NCI-H345 treated with DMSO at 0.1 percent for 48 hours (cell line): ENCODE measurements around the gene CACNG4.

Experiments used
- DNase-seq: peaks from one replicate; lab custom pipeline; 2025; ENCODE audit not compliant: unreplicated experiment; lab: John Stamatoyannopoulos, UW

CACNG4 gene

GRCh38 chr17:67055811-67056745 is 91.6 kb downstream of the CACNG4 start:
- no peak for DNase-seq

- no peak for DNase-seq
These were observed 92.4 kb downstream of the CACNG4 start for GRCh38 chr17:67056746-67057490.

GRCh38 chr17:67058036-67058435 is 93.5 kb downstream of the CACNG4 start:
- DNase-seq = no peak

GRCh38 chr17:67059372-67059771 is 94.9 kb downstream of the CACNG4 start:
- no peak for DNase-seq

DNA sequence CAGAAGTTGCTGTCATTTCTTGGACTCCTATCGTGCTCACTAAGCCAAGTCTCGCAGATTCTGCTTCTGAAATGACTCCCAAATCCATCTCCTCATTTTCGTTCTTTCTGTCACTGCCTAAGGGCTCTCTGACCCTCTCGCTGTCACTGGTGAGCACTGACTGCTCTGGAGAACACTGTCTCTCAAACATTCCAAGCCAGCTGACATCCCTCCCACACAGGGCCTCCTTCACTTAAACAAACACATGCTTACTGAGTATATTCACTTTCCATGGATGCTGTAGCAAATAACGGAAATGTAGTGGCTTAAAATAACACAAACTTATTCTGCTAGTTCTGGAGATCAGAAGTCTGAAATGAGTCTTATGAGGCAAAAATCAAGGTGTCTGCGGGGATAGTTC is 98.6 kb downstream of the CACNG4 start:
- DNase-seq = no peak

DNA sequence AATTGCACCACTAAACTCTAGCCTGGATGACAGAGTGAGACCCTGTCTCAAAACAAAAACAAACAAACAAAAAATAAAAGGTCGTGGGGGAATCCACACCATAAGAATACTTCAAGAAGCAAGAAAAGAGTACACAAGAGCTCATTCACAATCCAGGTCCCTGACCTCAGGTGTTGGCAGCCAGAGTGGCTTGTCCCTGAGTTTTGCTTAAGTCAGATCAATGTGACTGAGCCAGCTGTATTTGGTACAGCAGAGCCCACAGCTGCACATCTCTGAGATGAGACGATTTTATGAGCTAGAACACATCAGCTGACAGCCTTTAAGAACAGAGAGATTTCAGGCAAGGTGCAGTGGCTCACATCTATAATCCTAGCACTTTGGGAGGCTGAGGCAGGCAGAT is 102.2 kb downstream of the CACNG4 start:
- no peak for DNase-seq

DNA sequence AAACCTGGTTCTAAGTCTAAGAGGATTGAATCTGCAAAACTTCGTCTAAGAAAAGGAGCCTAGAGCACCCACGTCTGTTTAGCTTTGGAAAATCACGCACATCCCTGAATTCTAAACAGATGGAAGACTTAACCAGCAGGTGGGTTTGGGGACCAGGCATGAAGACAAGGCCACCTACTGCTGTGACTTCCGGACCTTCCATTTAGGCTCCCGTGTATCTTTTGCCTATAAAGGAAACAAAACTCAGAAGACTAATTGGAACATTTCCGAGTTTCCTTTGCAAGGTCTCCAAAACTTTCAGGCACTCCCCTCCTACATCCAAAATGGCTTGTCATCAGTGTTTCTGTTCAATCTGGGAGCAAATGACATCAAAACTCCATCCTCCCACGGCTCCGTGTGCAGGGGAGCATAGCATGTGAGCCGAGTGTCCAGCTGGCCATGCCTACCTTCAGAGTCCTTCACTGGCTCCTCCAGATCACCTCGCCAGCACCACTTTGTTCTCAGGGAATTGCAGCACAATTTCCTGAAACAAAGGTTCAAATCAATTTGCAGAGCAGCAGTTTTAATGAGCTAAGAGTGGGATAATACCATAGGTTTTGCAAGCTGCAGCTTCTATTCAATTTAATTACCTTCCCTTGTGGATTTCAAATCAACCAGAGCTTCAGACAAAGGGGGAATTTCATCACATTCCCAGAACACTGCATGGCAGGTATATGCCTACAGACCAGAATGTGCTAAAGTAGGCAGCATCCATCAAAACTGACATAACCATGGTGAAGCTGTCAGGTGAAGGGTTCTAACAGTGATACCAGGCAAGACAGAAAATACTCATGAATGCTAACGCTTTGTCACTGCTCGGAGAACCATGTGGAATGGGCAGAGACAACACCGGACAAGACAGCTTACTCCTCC is 103.3 kb downstream of the CACNG4 start:
- DNase-seq = no peak

GRCh38 chr17:67068999-67069398 is 104.5 kb downstream of the CACNG4 start:
- DNase-seq = peak; percentile 55

DNA sequence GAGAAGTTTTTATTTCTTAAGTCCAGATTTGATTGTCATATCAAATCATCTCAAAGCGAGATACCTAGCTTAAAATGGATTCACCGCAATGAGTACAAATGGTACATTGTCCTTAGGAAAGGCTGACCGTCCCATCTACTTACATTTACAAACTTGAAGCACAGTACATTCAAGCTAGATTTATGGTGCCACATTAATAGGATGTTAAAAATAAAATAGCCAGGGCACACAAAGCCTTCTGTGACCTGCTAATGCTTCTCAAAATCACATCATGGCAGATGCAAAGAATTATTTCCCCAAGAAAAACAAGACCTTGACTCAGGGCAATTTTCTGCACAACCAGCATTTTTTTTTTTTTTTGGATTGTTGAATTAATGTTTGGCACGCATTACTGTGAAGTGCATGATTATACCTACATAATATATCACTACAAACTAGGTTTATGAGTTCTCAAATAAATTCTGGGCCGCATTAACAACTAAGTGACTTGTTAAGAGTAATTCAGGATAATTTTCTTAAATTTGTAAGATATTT is 105.2 kb downstream of the CACNG4 start:
- DNase-seq = no peak

DNA sequence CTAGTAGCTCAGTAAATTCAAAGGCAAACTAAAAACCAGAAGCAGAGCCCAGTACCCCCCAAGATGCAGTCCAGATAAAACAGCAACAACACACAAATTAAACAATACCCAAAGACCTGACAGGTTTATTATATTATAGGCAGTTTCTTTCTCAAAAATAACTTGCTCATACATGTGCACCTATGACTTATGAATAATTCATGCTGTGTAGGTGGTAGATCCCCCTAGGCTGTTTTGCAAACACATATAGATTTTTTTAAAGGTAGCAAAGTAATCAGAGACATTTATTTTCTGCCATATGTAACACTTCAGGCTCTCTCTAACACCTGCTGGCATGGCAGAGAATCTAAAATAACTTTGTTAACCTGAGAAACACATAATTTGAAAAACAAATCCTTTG is 107.1 kb downstream of the CACNG4 start:
- no peak for DNase-seq

DNA sequence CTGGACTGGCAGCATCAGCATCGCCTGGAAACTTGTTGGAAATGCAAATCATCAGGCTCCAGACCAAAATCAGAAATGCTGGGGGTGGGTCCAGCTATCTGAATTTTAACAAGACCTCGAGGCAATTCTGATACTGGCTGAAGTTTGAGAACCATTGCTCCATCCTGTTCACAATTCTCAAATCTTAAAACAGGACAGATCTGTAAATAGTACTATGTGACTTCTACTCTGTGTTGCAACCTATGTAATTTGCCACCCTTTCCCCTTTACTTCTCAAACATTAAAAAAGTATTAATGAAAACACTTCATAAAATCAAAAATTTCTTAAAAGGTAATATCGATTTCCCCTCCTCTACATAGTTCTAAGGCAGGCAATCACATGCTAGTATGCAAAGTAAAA is 108.4 kb downstream of the CACNG4 start:
- no peak for DNase-seq

GRCh38 chr17:67074781-67075180 is 110.3 kb downstream of the CACNG4 start:
- no peak for DNase-seq

- DNase-seq = no peak
These were observed 111.8 kb downstream of the CACNG4 start for GRCh38 chr17:67076290-67076689.

- no peak for DNase-seq
These were observed 113.8 kb downstream of the CACNG4 start for GRCh38 chr17:67078292-67078691.

DNA sequence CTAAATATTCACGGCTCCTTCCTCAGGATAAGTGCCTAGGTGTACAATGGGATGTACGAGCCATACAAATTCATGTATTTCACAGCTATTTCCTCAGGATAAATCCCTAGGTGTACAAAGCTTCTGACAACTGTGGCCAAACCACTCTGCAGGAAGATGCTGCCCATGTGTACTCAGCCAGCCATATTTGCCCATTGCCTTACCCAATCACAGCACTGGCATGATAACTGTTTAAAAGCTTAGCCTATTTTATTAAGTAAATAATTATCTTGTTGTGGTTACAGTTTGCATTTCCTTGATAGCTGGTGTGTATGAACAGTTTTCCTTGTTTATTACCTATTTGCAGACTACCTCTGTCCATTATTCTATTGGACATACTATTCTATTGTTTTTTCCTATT is 115.0 kb downstream of the CACNG4 start:
- no peak for DNase-seq

- DNase-seq = no peak
These were observed 116.3 kb downstream of the CACNG4 start for GRCh38 chr17:67080804-67081203.

- DNase-seq = no peak
These were observed 117.6 kb downstream of the CACNG4 start for GRCh38 chr17:67082107-67082506.
